Measurements from ENCODE around the gene SYDE2. TPM values are rescaled to one million over a fixed set of nuclear protein-coding genes. Genes with fewer than 3 reads are reported as not detected.

Gene SYDE2
- total RNA-seq, 3 donors from 2014 or later (not counting 1 experiment from before 2014, with no cell fraction given), result 0.11 to 0.35 TPM; not detected in 1

DNA sequence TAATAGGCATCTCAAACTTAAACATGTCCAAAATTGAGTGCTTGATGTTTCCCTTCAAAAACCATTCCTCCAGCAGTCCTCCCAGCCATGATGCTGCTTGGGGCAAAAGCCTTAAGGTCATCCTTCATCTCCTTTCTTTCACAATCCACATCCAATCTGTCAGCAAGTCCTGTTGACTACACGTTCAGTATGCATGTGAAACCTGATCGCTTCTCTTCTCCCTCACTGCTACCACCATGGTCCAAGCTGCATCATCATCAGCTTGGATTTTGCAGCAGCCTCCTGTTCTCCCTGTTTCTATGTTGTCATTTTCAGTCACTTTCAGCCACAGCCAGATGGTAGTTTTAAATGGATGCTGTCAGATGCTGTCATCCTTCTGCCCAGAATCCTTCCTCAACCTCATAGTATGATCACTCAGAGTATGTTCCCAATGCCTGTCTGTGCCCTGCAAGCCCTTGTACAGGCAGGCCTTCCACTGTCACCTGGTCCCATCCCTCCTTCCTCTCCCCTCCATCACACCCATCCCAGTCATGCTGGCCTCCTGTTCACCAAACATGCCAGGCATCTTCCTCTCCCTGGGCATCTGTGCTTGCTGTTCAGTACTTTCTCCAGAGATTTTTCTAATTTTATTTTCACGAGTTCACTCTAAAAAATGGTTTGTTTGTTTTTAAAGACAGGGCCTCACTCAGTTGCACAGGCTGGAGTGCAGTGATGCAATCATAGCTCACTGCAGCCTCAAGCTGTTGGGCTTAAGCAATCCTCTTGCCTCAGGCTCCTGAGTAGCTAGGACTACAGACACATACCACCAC, 66.0 kb downstream of the SYDE2 start:
- peaks cover 0 to 4% of the 10 kb centered on the region in 2 donors for H3K27me3 Mint-ChIP-seq (ENCODE audit: low read depth in 2 of 2)
- H3K36me3 Mint-ChIP-seq, result no peaks in the 10 kb centered on the region
- no peaks in the 10 kb centered on the region for H3K9me3 ChIP-seq (ENCODE audit: control insufficient read depth, insufficient read depth, low read length)
- no peaks in the 10 kb centered on the region for H3K4me1 Mint-ChIP-seq
- H3K27ac Mint-ChIP-seq, result no peak overlapping the region
- no peak overlapping the region for H3K27ac ChIP-seq (ENCODE audit: low read length)
- ATAC-seq, result no peak
- H3K9me3 Mint-ChIP-seq, result no peaks in the 10 kb centered on the region
- TF ChIP-seq, protein P1, sequence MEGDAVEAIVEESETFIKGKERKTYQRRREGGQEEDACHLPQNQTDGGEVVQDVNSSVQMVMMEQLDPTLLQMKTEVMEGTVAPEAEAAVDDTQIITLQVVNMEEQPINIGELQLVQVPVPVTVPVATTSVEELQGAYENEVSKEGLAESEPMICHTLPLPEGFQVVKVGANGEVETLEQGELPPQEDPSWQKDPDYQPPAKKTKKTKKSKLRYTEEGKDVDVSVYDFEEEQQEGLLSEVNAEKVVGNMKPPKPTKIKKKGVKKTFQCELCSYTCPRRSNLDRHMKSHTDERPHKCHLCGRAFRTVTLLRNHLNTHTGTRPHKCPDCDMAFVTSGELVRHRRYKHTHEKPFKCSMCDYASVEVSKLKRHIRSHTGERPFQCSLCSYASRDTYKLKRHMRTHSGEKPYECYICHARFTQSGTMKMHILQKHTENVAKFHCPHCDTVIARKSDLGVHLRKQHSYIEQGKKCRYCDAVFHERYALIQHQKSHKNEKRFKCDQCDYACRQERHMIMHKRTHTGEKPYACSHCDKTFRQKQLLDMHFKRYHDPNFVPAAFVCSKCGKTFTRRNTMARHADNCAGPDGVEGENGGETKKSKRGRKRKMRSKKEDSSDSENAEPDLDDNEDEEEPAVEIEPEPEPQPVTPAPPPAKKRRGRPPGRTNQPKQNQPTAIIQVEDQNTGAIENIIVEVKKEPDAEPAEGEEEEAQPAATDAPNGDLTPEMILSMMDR (IDR thresholded peaks at IDR 0.05), result no peak
- DNase-seq, result no peak
- intact Hi-C loops (cut with micrococcal nuclease), result no loop called here
- H3K36me3 ChIP-seq (ENCODE audit: control insufficient read depth, insufficient read depth, low read length), result no peaks in the 10 kb centered on the region
- no peaks in the 10 kb centered on the region for H3K4me1 ChIP-seq (ENCODE audit: control insufficient read depth, insufficient read depth, low read length)
- no peak overlapping the region for H3K4me3 ChIP-seq (ENCODE audit: low read length)
- H3K4me3 Mint-ChIP-seq, result no peak overlapping the region
- H3K27me3 ChIP-seq (ENCODE audit: control insufficient read depth, insufficient read depth, low read length), result no peaks in the 10 kb centered on the region
- 91% methylated on average over 3 of the region's 3 CpGs for WGBS (ENCODE audit: insufficient coverage)

GRCh38 chr1:85133565-85134159, 67.2 kb downstream of the SYDE2 start:
- Histone ChIP-seq H3K4me3 (ENCODE audit: low read length) (no peak overlapping the region), H3K36me3 (ENCODE audit: control insufficient read depth, insufficient read depth, low read length) (no peaks in the 10 kb centered on the region), H3K4me1 (ENCODE audit: control insufficient read depth, insufficient read depth, low read length) (no peaks in the 10 kb centered on the region), H3K27ac (ENCODE audit: low read length) (no peak overlapping the region), H3K9me3 (ENCODE audit: control insufficient read depth, insufficient read depth, low read length) (no peaks in the 10 kb centered on the region), H3K27me3 (ENCODE audit: control insufficient read depth, insufficient read depth, low read length) (no peaks in the 10 kb centered on the region)
- DNase-seq (no peak), ATAC-seq (no peak)
- Mint-ChIP-seq H3K27me3 (ENCODE audit: low read depth in 2 of 2) (peaks cover 0 to 4% of the 10 kb centered on the region in 2 donors), H3K36me3 (no peaks in the 10 kb centered on the region), H3K27ac (no peak overlapping the region), H3K4me1 (no peaks in the 10 kb centered on the region), H3K4me3 (no peak overlapping the region), H3K9me3 (no peaks in the 10 kb centered on the region)
- intact Hi-C loops (cut with micrococcal nuclease), result no loop called here
- TF ChIP-seq, protein P1 (IDR thresholded peaks at IDR 0.05), result no peak
- 100% methylated on average over 2 of the region's 2 CpGs for WGBS (ENCODE audit: insufficient coverage)

- intact Hi-C loops (cut with micrococcal nuclease), result no loop called here
- H3K9me3 Mint-ChIP-seq, result no peaks in the 10 kb centered on the region
- no peaks in the 10 kb centered on the region for H3K27me3 ChIP-seq (ENCODE audit: control insufficient read depth, insufficient read depth, low read length)
- H3K27ac ChIP-seq (ENCODE audit: low read length), result no peak overlapping the region
- TF ChIP-seq, protein P1 (IDR thresholded peaks at IDR 0.05), result no peak
- 84% methylated on average over 4 of the region's 4 CpGs for WGBS (ENCODE audit: insufficient coverage)
- DNase-seq (no peak), ATAC-seq (no peak)
- H3K4me3 Mint-ChIP-seq, result no peak overlapping the region
- H3K27ac Mint-ChIP-seq, result no peak overlapping the region
- no peaks in the 10 kb centered on the region for H3K36me3 Mint-ChIP-seq
- no peaks in the 10 kb centered on the region for H3K4me1 ChIP-seq (ENCODE audit: control insufficient read depth, insufficient read depth, low read length)
- no peaks in the 10 kb centered on the region for H3K9me3 ChIP-seq (ENCODE audit: control insufficient read depth, insufficient read depth, low read length)
- no peak overlapping the region for H3K4me3 ChIP-seq (ENCODE audit: low read length)
- peaks cover 0 to 4% of the 10 kb centered on the region in 2 donors for H3K27me3 Mint-ChIP-seq (ENCODE audit: low read depth in 2 of 2)
- H3K36me3 ChIP-seq (ENCODE audit: control insufficient read depth, insufficient read depth, low read length), result no peaks in the 10 kb centered on the region
- no peaks in the 10 kb centered on the region for H3K4me1 Mint-ChIP-seq
Observed at GRCh38 chr1:85132078-85132720, 68.6 kb downstream of the SYDE2 start.
